ENCODE data around the gene CYB5D1. TPM values are rescaled to one million over a fixed set of nuclear protein-coding genes. Genes with fewer than 3 reads are reported as not detected.

Gene CYB5D1
- total RNA-seq, 4 donors from 2014 or later: 7.0 to 14.1 (median 9.1) TPM

DNA sequence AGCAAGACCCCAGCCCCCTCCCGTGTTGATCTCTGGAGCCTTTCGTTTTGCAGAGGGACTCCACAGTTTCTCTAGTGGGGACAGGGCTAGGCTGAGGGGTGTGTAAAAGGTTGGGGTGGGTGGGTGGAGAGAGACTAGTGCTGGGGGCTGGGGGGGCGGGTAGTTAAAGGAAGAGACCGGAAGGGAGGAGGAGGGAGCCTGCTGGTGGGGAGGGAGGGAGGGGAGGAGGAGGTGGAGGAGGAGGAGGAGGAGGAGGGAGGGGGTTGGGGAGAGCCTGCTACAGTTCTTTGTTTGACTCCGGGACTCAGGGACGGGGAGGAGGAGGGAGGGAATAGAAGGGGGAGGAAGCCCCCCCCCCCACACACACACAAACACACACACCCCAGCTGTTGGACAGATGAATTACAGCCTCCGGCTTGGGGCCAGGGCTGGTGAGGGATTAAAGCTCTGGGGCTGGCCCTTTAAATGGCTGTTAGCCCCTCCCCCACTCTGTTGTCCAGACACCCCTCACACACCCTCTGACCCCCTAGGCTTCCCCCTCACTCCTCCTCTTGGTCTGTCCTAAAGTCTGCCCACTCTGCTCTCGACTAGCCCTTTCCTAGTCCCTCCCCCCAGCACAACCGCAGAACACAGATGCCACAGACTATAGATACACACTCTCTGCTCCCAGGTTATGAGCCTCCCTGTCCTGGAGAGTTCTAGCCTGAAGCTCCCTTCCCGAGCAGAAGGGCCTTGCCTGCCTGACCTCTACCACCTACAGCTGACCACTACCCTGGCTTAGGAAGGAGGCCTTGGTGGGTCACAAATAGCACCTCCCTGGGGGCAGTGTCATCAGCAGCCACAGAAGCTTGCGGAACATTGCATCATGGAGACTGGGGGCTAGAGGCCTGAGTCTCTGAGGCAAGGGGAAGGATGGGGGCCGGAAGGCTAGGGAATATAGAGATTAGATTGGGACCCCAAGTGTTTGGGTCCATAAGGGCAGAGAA, 19.4 kb upstream of the CYB5D1 start:
- intact Hi-C loops (cut with DNase I; ENCODE audit: low total_unique reads): no loop called here
- H3K4me3 ChIP-seq (ENCODE audit: low read depth, poor library complexity, severe bottlenecking): no peak overlapping the region
- DNase-seq (ENCODE audit: low spot score in 2 of 2): peak in 1 of 2 donors; percentile 80
- 21 to 28% methylated on average over 9 to 10 of the region's 12 CpGs for WGBS, 2 donors
- TF ChIP-seq POLR2A (IDR thresholded peaks at IDR 0.05): no peak
- TF ChIP-seq CTCF (IDR thresholded peaks at IDR 0.05): no peak

DNA sequence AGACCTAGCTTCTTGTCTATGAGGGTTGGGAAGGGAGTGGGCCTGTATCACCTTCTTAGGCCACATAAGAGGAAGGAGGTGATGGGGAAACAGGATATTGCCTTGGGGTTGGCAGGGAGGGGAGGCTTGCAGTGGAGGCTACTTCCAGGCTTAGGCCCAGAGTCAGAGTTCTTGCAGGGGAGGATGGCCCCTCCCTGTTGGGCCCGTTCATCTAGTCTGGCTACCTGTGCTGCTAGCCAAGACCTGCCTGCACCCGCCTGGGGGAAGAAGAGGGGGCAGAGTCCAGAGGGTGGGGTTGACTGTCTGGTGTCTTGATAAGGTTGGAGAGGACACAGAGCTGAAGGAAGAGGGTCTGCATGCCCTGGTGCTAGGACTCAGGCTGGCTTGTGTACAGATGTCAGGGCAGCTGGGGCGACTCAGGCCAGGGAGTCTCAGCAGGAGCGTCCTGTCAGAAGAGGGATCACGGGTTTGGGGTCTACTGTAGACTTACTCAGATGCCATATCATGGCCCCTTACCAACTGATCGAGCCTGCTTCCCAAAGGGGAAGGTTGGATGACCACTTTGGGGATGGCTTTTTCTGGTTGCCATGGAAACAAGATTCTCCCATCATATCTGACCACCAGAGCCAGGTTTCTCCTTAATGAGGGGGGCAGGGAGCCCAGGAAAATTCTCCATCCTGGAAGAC, 18.5 kb upstream of the CYB5D1 start:
- no peak for TF ChIP-seq CTCF (IDR thresholded peaks at IDR 0.05)
- no peak for TF ChIP-seq POLR2A (IDR thresholded peaks at IDR 0.05)
- WGBS, 2 donors: 53% methylated on average over 6 of the region's 6 CpGs
- DNase-seq (ENCODE audit: low spot score in 2 of 2): peak in 1 of 2 donors; percentile 88
- H3K4me3 ChIP-seq (ENCODE audit: low read depth, poor library complexity, severe bottlenecking): no peak overlapping the region
- intact Hi-C loops (cut with DNase I; ENCODE audit: low total_unique reads): no loop called here

DNA sequence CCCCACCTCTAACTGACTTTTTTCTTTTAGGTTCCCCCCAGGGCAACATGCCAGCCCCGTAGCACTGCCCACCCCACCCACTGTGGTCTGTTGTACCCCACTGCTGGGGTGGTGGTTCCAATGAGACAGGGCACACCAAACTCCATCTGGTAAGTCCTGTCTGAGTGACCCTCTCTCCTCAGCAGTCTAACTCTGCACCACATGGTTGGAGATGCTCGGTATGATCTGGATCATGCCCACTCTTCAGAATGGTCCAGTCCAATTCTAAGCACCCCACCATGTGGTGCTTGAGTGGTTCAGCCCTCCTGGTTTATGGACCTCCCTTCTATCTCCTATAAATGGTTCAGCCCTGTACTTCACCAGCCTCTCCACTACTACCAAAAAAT, 17.9 kb upstream of the CYB5D1 start:
- TF ChIP-seq POLR2A (IDR thresholded peaks at IDR 0.05) (no peak), CTCF (IDR thresholded peaks at IDR 0.05) (no peak)
- intact Hi-C loops (cut with DNase I; ENCODE audit: low total_unique reads): no loop called here

GRCh38 chr17:7840441-7840840, 17.4 kb upstream of the CYB5D1 start:
- DNase-seq (ENCODE audit: low spot score in 2 of 2): no peak
- H3K4me3 ChIP-seq (ENCODE audit: low read depth, poor library complexity, severe bottlenecking): no peak overlapping the region
- WGBS, 2 donors: 43 to 71% methylated on average over 1 of the region's 1 CpG
- no peak for TF ChIP-seq CTCF (IDR thresholded peaks at IDR 0.05)
- TF ChIP-seq POLR2A (IDR thresholded peaks at IDR 0.05): no peak
- intact Hi-C loops (cut with DNase I; ENCODE audit: low total_unique reads): no loop called here

More for the DNA sequence above, 17.9 kb upstream of the CYB5D1 start:
- 43 to 60% methylated on average over 2 of the region's 2 CpGs for WGBS, 2 donors
- peak in 1 of 2 donors; percentile 76 for DNase-seq (ENCODE audit: low spot score in 2 of 2)
- H3K4me3 ChIP-seq (ENCODE audit: low read depth, poor library complexity, severe bottlenecking): no peak overlapping the region

GRCh38 chr17:7840875-7841274, 16.9 kb upstream of the CYB5D1 start:
- H3K4me3 ChIP-seq (ENCODE audit: low read depth, poor library complexity, severe bottlenecking): no peak overlapping the region
- no peak for DNase-seq (ENCODE audit: low spot score in 2 of 2)
- WGBS, 2 donors: 67 to 73% methylated on average over 1 of the region's 1 CpG
- no peak for TF ChIP-seq POLR2A (IDR thresholded peaks at IDR 0.05)
- TF ChIP-seq CTCF (IDR thresholded peaks at IDR 0.05): no peak
- intact Hi-C loops (cut with DNase I; ENCODE audit: low total_unique reads): no loop called here
